H1 (cell line): ENCODE data around the gene GPR143. TPM values are rescaled to one million over a fixed set of nuclear protein-coding genes. Genes with fewer than 3 reads are reported as not detected.

ENCODE experiments used
- CHD7 ChIP-seq: fragments of 300-600 bp; sonication (generic); IDR thresholded peaks from 2 replicates; pipeline ENCODE4 v1.7.1; 2012; ENCODE audit warnings: low read length, moderate library complexity, mild to moderate bottlenecking, inconsistent platforms; ENCODE audit not compliant: insufficient replicate concordance
- polyA plus RNA-seq, 7 experiments: library from polyadenylated mRNA; depleted of rRNA in 3 of 7; stranded (reverse) in 5 of 7; unstranded in 2 of 7; fragments of >200 nt in 5 of 7; fragments of 200-250 nt in 2 of 7; gene quantifications; 1 replicate in 5 of 7; 2 replicates in 1 of 7; 4 replicates in 1 of 7; pipeline versions ENCODE4 v1.2.1 to v1.2.3, GENCODE V29; 2011 to 2013; ENCODE audit warnings: missing spikeins in 2 of 7, mixed read lengths in 2 of 7
- total RNA-seq: library from RNA; stranded (reverse); fragmentation: NEBNext Ultra II Directional; extraction: Animal tissue kit (Norgen Biotek cat#: 25700); gene quantifications from 2 replicates; pipeline ENCODE4 v1.2.1, GENCODE V29; 2021

Gene GPR143
- total and polyA plus RNA-seq, 2 of the 8 experiments (the other 6 are each of a cell fraction or from before 2014, with no cell fraction given) = 18.5 to 30.7 TPM

DNA sequence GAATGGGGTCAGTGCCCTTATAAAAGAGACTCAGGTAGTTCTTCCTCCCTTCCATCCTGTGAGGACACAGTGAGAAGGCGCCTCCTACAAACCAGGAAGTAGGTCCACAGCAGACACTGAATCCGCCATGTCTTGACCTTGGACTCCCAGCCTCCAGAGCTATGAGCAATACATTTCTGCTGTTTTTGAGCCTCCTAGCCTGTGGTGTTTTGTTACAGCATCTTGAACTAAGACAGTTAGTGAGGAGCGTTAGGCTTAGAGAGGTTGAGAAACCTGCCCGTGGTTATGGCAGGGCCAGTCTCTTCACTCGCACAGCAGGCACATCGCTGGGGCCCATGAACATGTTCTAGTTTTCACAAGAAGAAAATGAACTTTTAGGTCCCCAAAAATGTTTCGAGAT, 40.3 kb upstream of the GPR143 start (continued):
- TF ChIP-seq CHD7 = no peak
